IMR-90 (cell line): ENCODE measurements around the gene FRMD4B. TPM values are rescaled to one million over a fixed set of nuclear protein-coding genes. Genes with fewer than 3 reads are reported as not detected.

Source experiments
- ATAC-seq: fragments of 200-7000 bp; cut with Tn5 transposase; 2 replicates; pipeline ENCODE4 v1.9.1; 2020; ENCODE audit warnings: low read depth, mild to moderate bottlenecking, moderate library complexity
- BruUV-seq: library from RNA; stranded (reverse); fragments of 400-500 nt; replicated peaks from 2 replicates; lab custom pipeline; 2021; lab: Mats Ljungman, UMichigan
- CTCF ChIA-PET: fragments of 300-600 bp; formaldehyde crosslinking; extraction: SDS; loops from one replicate; lab custom pipeline; 2021; ENCODE audit warnings: antibody characterized with exemption; lab: Yijun Ruan, JAX
- POLR2A ChIA-PET: fragments of 300-600 bp; sonication (Branson Sonifier 250); formaldehyde crosslinking; loops from one replicate; lab custom pipeline; 2022; ENCODE audit warnings: antibody characterized with exemption; ENCODE audit not compliant: unreplicated experiment; lab: Charles Lee
- DNase-seq: peaks from one replicate; pipeline ENCODE4 v3.0.0; 2013
- H2AFZ ChIP-seq: replicated peaks from 2 replicates; pipeline ENCODE3; 2013; ENCODE audit warnings: low read length, mild to moderate bottlenecking; ENCODE audit not compliant: poor library complexity
- H2AK5ac ChIP-seq: 2 replicates; pipeline ENCODE4 v1.6.1; 2013; ENCODE audit warnings: low read depth, low read length, inconsistent platforms
- H2AK9ac ChIP-seq: replicated peaks from 2 replicates; pipeline ENCODE3; 2013; ENCODE audit warnings: mild to moderate bottlenecking, low read depth, low read length, moderate library complexity; ENCODE audit not compliant: poor library complexity
- H2BK120ac ChIP-seq: 2 replicates; pipeline ENCODE4 v1.6.1; 2013; ENCODE audit warnings: low read depth, low read length, inconsistent platforms
- H2BK15ac ChIP-seq: 3 replicates; pipeline ENCODE4 v1.6.1; 2013; ENCODE audit warnings: low read depth, low read length, inconsistent platforms
- H2BK20ac ChIP-seq: 2 replicates; pipeline ENCODE4 v1.6.1; 2013; ENCODE audit warnings: low read depth, mild to moderate bottlenecking, inconsistent platforms, low read length, moderate library complexity
- H2BK5ac ChIP-seq: 2 replicates; pipeline ENCODE4 v1.6.1; 2013; ENCODE audit warnings: mild to moderate bottlenecking, low read depth, low read length, inconsistent platforms; ENCODE audit not compliant: poor library complexity, severe bottlenecking
- H3K14ac ChIP-seq: replicated peaks from 2 replicates; pipeline ENCODE4 v1.6.1; 2013; ENCODE audit warnings: low read depth, low read length, inconsistent platforms
- H3K18ac ChIP-seq: 2 replicates; pipeline ENCODE4 v1.6.1; 2013; ENCODE audit warnings: low read depth, low read length, control low read depth
- H3K23ac ChIP-seq: 2 replicates; pipeline ENCODE4 v1.6.1; 2013; ENCODE audit warnings: low read depth, low read length, inconsistent platforms
- H3K27ac ChIP-seq: 2 replicates; pipeline ENCODE4 v1.5.1; 2013; ENCODE audit warnings: mild to moderate bottlenecking, control low read depth, low read length; ENCODE audit not compliant: insufficient read depth
- H3K27me3 ChIP-seq: 2 replicates; pipeline ENCODE4 v1.6.1; 2013; ENCODE audit warnings: low read length; ENCODE audit not compliant: control insufficient read depth, insufficient read depth
- H3K36me3 ChIP-seq: 2 replicates; pipeline ENCODE4 v1.6.1; 2013; ENCODE audit warnings: low read length, mixed read lengths; ENCODE audit not compliant: control insufficient read depth, insufficient read depth
- H3K4ac ChIP-seq: 2 replicates; pipeline ENCODE4 v1.6.1; 2013; ENCODE audit warnings: low read depth, low read length, inconsistent platforms
- H3K4me1 ChIP-seq: 2 replicates; pipeline ENCODE4 v1.6.1; 2013; ENCODE audit warnings: low read length, mixed read lengths; ENCODE audit not compliant: control insufficient read depth, insufficient read depth
- H3K4me2 ChIP-seq: 2 replicates; pipeline ENCODE4 v1.6.1; 2013; ENCODE audit warnings: low read depth, mild to moderate bottlenecking, control low read depth, low read length, moderate library complexity
- H3K4me3 ChIP-seq: 2 replicates; pipeline ENCODE4 v1.5.1; 2013; ENCODE audit warnings: low read depth, mild to moderate bottlenecking, control low read depth, low read length, moderate library complexity; ENCODE audit not compliant: insufficient read depth
- H3K56ac ChIP-seq: 2 replicates; pipeline ENCODE4 v1.6.1; 2013; ENCODE audit warnings: low read length, inconsistent platforms; ENCODE audit not compliant: insufficient read depth; ENCODE audit errors: extremely low read depth
- H3K79me1 ChIP-seq, 2 experiments: 2 replicates each; pipeline ENCODE4 v1.6.1; 2013; ENCODE audit warnings: low read length in 2 of 2, inconsistent platforms in 1 of 2, low read depth in 1 of 2
- H3K9ac ChIP-seq: 2 replicates; pipeline ENCODE4 v1.6.1; 2013; ENCODE audit warnings: low read depth, low read length, control low read depth
- H3K9me1 ChIP-seq: 2 replicates; pipeline ENCODE4 v1.6.1; 2013; ENCODE audit warnings: low read length, inconsistent platforms; ENCODE audit not compliant: insufficient read depth
- H3K9me3 ChIP-seq: 2 replicates; pipeline ENCODE4 v1.6.1; 2013; ENCODE audit warnings: low read length; ENCODE audit not compliant: control insufficient read depth, insufficient read depth
- H4K20me1 ChIP-seq: 2 replicates; pipeline ENCODE4 v1.6.1; 2013; ENCODE audit warnings: low read length, inconsistent platforms; ENCODE audit not compliant: insufficient read depth
- H4K5ac ChIP-seq: 2 replicates; pipeline ENCODE4 v1.6.1; 2013; ENCODE audit warnings: mild to moderate bottlenecking, low read depth, low read length, control low read depth
- H4K8ac ChIP-seq, 2 experiments: 2 replicates each; pipeline ENCODE4 v1.6.1; 2013; ENCODE audit warnings: low read depth in 2 of 2, low read length in 2 of 2, control low read depth in 1 of 2, inconsistent platforms in 1 of 2
- H4K91ac ChIP-seq: 2 replicates; pipeline ENCODE4 v1.6.1; 2013; ENCODE audit warnings: low read depth, low read length, inconsistent platforms; ENCODE audit not compliant: insufficient read depth
- BHLHE40 ChIP-seq: fragments of 150-350 bp; IDR thresholded peaks from 2 replicates; pipeline ENCODE4 v1.6.1; 2016; ENCODE audit warnings: mild to moderate bottlenecking, low read depth, low read length
- CHD1 ChIP-seq: IDR thresholded peaks from 2 replicates; pipeline ENCODE4 v1.6.1; 2012; ENCODE audit warnings: low read depth, low read length, improper control_type of control experiment
- FOS ChIP-seq: fragments of 150-350 bp; IDR thresholded peaks from 2 replicates; pipeline ENCODE4 v1.6.1; 2016; ENCODE audit warnings: low read depth, low read length
- MAFK ChIP-seq: IDR thresholded peaks from 2 replicates; pipeline ENCODE4 v1.6.1; 2012; ENCODE audit warnings: low read depth, low read length, improper control_type of control experiment
- NFE2L2 ChIP-seq: fragments of 150-350 bp; IDR thresholded peaks from 2 replicates; pipeline ENCODE4 v1.6.1; 2016; ENCODE audit warnings: low read depth, mild to moderate bottlenecking, low read length
- POLR2A ChIP-seq: IDR thresholded peaks from 2 replicates; pipeline ENCODE4 v1.6.1; 2012; ENCODE audit warnings: mild to moderate bottlenecking, low read depth, low read length
- RCOR1 ChIP-seq: IDR thresholded peaks from 2 replicates; pipeline ENCODE4 v1.6.1; 2012; ENCODE audit warnings: mild to moderate bottlenecking, low read length, improper control_type of control experiment; ENCODE audit not compliant: insufficient replicate concordance
- SMC3 ChIP-seq: fragments of 150-350 bp; IDR thresholded peaks from 2 replicates; pipeline ENCODE4 v1.6.1; 2016; ENCODE audit warnings: low read depth, mild to moderate bottlenecking, antibody characterized with exemption, low read length, moderate library complexity
- USF2 ChIP-seq: fragments of 150-350 bp; IDR thresholded peaks from 2 replicates; pipeline ENCODE4 v1.6.1; 2017; ENCODE audit warnings: mild to moderate bottlenecking, antibody characterized with exemption, low read length, low read depth
- WGBS, 2 experiments: methylation state at CpG; one replicate each; pipeline versions ENCODE4 v1.1.5 to v1.1.7; 2013; ENCODE audit warnings: missing lambda C conversion rate in 2 of 2; ENCODE audit not compliant: insufficient read length in 1 of 2; ENCODE audit errors: extremely low coverage in 2 of 2; 5-methylcytosine and 5-hydroxymethylcytosine counted together
- dilution Hi-C: fragments of 300-500 bp; cut with HindIII; formaldehyde crosslinking; loops from one replicate; pipeline ENCODE4 v1.14.3; 2018; ENCODE audit warnings: low sequenced_read_pairs; ENCODE audit not compliant: unreplicated experiment
- in situ Hi-C: fragments of 300-500 bp; cut with MboI; formaldehyde crosslinking; loops from 3 replicates; pipeline ENCODE4 v1.14.3; 2019; ENCODE audit warnings: low sequenced_read_pairs, inconsistent platforms, mixed read lengths
- intact Hi-C: fragments of 100-400 bp; cut with micrococcal nuclease; formaldehyde crosslinking; loops from 2 replicates; pipeline ENCODE4 v1.10.0; 2022
- polyA plus RNA-seq, 3 experiments: library from polyadenylated mRNA; depleted of rRNA; stranded (reverse); fragments of >200 nt; gene quantifications; 2 replicates each; pipeline ENCODE4 v1.2.3, GENCODE V29; 2012; ENCODE audit warnings: low replicate concordance in 1 of 3
- total RNA-seq: library from RNA; depleted of rRNA; stranded (reverse); fragments of >200 nt; gene quantifications from 2 replicates; pipeline ENCODE4 v1.2.3, GENCODE V29; 2012
- TF ChIP-seq, protein P1 (sequence below): conservative IDR thresholded peaks from 2 replicates; pipeline ENCODE4 v1.5.1; 2012; ENCODE audit warnings: mild to moderate bottlenecking, low read depth, low read length, improper control_type of control experiment

The FRMD4B gene
- total and polyA plus RNA-seq, 2 of the 4 experiments (the other 2 are of a cell fraction) = 0.14 to 0.36 TPM

DNA sequence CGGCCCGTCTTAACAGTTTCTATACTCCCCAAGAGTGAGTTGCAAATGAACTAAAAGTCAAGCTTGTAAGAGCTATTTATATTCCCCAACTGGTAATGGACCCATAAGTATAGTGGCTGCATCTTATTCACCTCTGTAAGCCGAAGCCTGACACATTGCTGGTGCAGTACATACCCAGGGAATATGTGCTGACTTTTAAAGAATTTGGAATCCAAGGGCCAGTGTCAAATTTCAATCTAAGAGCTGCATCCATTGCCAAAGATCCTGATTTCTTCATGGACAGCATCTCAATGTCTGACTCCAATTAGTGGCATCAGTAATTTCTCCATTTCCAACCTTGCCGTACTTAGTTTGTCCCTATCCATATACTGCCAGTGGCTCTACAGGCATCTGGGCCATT lies 42.0 kb downstream of the FRMD4B start:
- no peak overlapping the region for H4K8ac ChIP-seq
- no peak overlapping the region for H3K4ac ChIP-seq
- no TSS peak for BruUV-seq
- H3K27me3 ChIP-seq = no peaks in the 10 kb centered on the region
- no peaks in the 10 kb centered on the region for H3K9me3 ChIP-seq
- H2AFZ ChIP-seq = no peak overlapping the region
- no peak overlapping the region for H4K91ac ChIP-seq
- intact Hi-C loops = no loop called here
- no peak overlapping the region for H3K56ac ChIP-seq
- DNase-seq (no peak), ATAC-seq (no peak)
- CTCF ChIA-PET = no interaction called here
- no peaks in the 10 kb centered on the region for H3K36me3 ChIP-seq
- H3K23ac ChIP-seq = no peak overlapping the region
- no peak overlapping the region for H3K4me3 ChIP-seq
- in situ Hi-C loops = no loop called here
- no peak overlapping the region for H2AK5ac ChIP-seq
- no peaks in the 10 kb centered on the region for H3K79me1 ChIP-seq
- H4K5ac ChIP-seq = no peak overlapping the region
- TF ChIP-seq MAFK = no peak
- TF ChIP-seq NFE2L2 = no peak
- no peak for TF ChIP-seq POLR2A
- no peak for TF ChIP-seq SMC3
- TF ChIP-seq USF2 = no peak
- TF ChIP-seq BHLHE40 = no peak
- no peak for TF ChIP-seq CHD1
- no peak for TF ChIP-seq RCOR1
- TF ChIP-seq, protein P1, sequence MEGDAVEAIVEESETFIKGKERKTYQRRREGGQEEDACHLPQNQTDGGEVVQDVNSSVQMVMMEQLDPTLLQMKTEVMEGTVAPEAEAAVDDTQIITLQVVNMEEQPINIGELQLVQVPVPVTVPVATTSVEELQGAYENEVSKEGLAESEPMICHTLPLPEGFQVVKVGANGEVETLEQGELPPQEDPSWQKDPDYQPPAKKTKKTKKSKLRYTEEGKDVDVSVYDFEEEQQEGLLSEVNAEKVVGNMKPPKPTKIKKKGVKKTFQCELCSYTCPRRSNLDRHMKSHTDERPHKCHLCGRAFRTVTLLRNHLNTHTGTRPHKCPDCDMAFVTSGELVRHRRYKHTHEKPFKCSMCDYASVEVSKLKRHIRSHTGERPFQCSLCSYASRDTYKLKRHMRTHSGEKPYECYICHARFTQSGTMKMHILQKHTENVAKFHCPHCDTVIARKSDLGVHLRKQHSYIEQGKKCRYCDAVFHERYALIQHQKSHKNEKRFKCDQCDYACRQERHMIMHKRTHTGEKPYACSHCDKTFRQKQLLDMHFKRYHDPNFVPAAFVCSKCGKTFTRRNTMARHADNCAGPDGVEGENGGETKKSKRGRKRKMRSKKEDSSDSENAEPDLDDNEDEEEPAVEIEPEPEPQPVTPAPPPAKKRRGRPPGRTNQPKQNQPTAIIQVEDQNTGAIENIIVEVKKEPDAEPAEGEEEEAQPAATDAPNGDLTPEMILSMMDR = no peak
- TF ChIP-seq FOS = no peak
- no peak overlapping the region for H3K14ac ChIP-seq
- POLR2A ChIA-PET = no interaction called here
- H2BK20ac ChIP-seq = no peak overlapping the region
- H4K20me1 ChIP-seq = no peaks in the 10 kb centered on the region
- H3K9ac ChIP-seq = no peak overlapping the region
- dilution Hi-C loops = no loop called here
- 33% methylated on average over 1 of the region's 4 CpGs; no CpG with 5 or more reads in 1 of the 2 experiments for WGBS, 2 experiments
- no peaks in the 10 kb centered on the region for H3K4me1 ChIP-seq
- H3K27ac ChIP-seq = no peak overlapping the region
- H3K4me2 ChIP-seq = no peak overlapping the region
- no peak overlapping the region for H3K18ac ChIP-seq
- H2BK5ac ChIP-seq = no peak overlapping the region
- H2BK15ac ChIP-seq = no peak overlapping the region
- no peaks in the 10 kb centered on the region for H3K9me1 ChIP-seq
- no peak overlapping the region for H2BK120ac ChIP-seq
- no peak overlapping the region for H2AK9ac ChIP-seq
